ENCODE data around the gene C10orf143.

C10orf143 gene

DNA sequence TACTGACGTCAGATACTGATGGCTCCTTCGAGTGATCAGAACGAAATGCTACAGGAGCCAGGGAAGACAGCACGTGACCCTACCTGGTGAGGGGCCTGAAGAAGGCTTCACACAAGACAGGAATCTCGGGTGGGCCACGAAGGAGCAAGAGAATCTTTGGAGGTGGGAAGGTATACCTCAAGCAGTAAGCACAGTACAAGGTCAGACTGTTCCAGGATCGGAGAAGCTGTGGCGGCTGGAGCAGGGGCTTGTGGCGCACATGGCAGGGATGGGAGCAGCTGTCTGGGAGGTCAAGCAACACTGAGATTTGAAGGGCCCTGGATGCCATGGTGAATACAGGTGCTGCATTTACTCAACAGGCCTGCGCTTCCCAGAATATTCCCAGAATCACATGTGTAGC, 45.4 kb downstream of the C10orf143 start:
- Histone ChIP-seq H3K4me2 (ENCODE audit: low read length) (no peak overlapping the region), H3K9me3 (ENCODE audit: insufficient read depth, low read length) (no peaks in the 10 kb centered on the region), H3K9ac (ENCODE audit: low read length) (no peak overlapping the region), H3K36me3 (replicated peaks; ENCODE audit: low read depth, low read length) (no peaks in the 10 kb centered on the region), H3K79me2 (ENCODE audit: low read length) (no peaks in the 10 kb centered on the region), H3K4me1 (ENCODE audit: low read length) (no peaks in the 10 kb centered on the region), H3K27ac (ENCODE audit: low read length) (no peak overlapping the region), H2AFZ (ENCODE audit: low read depth, low read length) (no peak overlapping the region), H3K27me3 (ENCODE audit: low read depth, low read length) (no peaks in the 10 kb centered on the region), H4K20me1 (ENCODE audit: insufficient read depth, low read length) (no peaks in the 10 kb centered on the region), H3K4me3 (ENCODE audit: low read length) (no peak overlapping the region)
- no peak for TF ChIP-seq EZH2phosphoT487 (IDR thresholded peaks at IDR 0.05; ENCODE audit: low read depth)
- TF ChIP-seq, protein P1, sequence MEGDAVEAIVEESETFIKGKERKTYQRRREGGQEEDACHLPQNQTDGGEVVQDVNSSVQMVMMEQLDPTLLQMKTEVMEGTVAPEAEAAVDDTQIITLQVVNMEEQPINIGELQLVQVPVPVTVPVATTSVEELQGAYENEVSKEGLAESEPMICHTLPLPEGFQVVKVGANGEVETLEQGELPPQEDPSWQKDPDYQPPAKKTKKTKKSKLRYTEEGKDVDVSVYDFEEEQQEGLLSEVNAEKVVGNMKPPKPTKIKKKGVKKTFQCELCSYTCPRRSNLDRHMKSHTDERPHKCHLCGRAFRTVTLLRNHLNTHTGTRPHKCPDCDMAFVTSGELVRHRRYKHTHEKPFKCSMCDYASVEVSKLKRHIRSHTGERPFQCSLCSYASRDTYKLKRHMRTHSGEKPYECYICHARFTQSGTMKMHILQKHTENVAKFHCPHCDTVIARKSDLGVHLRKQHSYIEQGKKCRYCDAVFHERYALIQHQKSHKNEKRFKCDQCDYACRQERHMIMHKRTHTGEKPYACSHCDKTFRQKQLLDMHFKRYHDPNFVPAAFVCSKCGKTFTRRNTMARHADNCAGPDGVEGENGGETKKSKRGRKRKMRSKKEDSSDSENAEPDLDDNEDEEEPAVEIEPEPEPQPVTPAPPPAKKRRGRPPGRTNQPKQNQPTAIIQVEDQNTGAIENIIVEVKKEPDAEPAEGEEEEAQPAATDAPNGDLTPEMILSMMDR (IDR thresholded peaks at IDR 0.05; ENCODE audit: low read depth, low read length): no peak

DNA sequence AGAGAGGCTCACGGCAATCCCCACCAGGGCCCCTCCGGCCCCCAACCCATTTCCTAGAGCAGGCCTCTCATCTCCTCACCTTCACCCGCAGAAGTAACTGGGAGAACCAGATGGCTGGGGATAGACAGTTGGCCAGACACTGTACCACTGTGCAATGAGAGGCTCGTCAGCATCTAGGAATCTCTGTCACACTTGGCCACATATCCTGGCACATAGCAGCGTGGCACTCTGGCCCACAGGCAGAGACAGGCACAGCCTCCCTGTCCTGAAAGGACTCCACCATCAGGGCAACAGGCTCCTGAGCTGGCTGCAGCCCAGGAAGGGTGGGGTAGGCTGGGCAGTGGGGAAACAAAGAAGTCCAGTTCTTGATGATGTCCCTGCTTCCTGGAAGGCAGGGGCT, 45.8 kb downstream of the C10orf143 start:
- no peaks in the 10 kb centered on the region for H3K4me1 ChIP-seq (ENCODE audit: low read length)
- no peak for TF ChIP-seq EZH2phosphoT487 (IDR thresholded peaks at IDR 0.05; ENCODE audit: low read depth)
- TF ChIP-seq, protein P1 (IDR thresholded peaks at IDR 0.05; ENCODE audit: low read depth, low read length): no peak
- no peaks in the 10 kb centered on the region for H3K79me2 ChIP-seq (ENCODE audit: low read length)
- no peak overlapping the region for H3K4me2 ChIP-seq (ENCODE audit: low read length)
- H4K20me1 ChIP-seq (ENCODE audit: insufficient read depth, low read length): no peaks in the 10 kb centered on the region
- no peak overlapping the region for H2AFZ ChIP-seq (ENCODE audit: low read depth, low read length)
- H3K27me3 ChIP-seq (ENCODE audit: low read depth, low read length): no peaks in the 10 kb centered on the region
- H3K4me3 ChIP-seq (ENCODE audit: low read length): no peak overlapping the region
- no peaks in the 10 kb centered on the region for H3K9me3 ChIP-seq (ENCODE audit: insufficient read depth, low read length)
- no peaks in the 10 kb centered on the region for H3K36me3 ChIP-seq (replicated peaks; ENCODE audit: low read depth, low read length)
- no peak overlapping the region for H3K9ac ChIP-seq (ENCODE audit: low read length)
- H3K27ac ChIP-seq (ENCODE audit: low read length): no peak overlapping the region

DNA sequence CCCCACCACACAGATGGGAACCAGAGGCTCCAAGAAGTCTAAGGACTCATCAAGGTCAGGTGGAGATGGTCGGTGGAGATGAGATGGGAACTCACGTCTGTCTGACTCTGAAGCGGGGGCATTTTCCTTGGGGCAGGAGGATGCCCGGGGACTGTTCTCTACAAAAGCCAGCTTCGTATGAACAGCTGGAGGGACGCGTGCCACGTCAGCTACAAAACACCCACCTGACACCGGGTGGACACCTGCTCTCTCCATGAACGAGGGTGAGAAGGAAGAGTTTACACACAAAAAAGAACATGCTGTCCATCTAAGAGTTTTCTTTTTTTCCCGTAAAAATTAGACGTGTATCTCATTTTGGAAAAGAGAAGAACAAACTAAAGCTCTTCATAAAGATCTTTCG, 47.7 kb downstream of the C10orf143 start:
- H3K4me2 ChIP-seq (ENCODE audit: low read length): no peak overlapping the region
- no peak overlapping the region for H3K9ac ChIP-seq (ENCODE audit: low read length)
- no peak overlapping the region for H3K27ac ChIP-seq (ENCODE audit: low read length)
- no peak overlapping the region for H2AFZ ChIP-seq (ENCODE audit: low read depth, low read length)
- H3K4me1 ChIP-seq (ENCODE audit: low read length): no peaks in the 10 kb centered on the region
- no peaks in the 10 kb centered on the region for H3K27me3 ChIP-seq (ENCODE audit: low read depth, low read length)
- no peaks in the 10 kb centered on the region for H4K20me1 ChIP-seq (ENCODE audit: insufficient read depth, low read length)
- no peaks in the 10 kb centered on the region for H3K9me3 ChIP-seq (ENCODE audit: insufficient read depth, low read length)
- no peaks in the 10 kb centered on the region for H3K36me3 ChIP-seq (replicated peaks; ENCODE audit: low read depth, low read length)
- no peaks in the 10 kb centered on the region for H3K79me2 ChIP-seq (ENCODE audit: low read length)
- TF ChIP-seq EZH2phosphoT487 (IDR thresholded peaks at IDR 0.05; ENCODE audit: low read depth): no peak
- TF ChIP-seq, protein P1 (IDR thresholded peaks at IDR 0.05; ENCODE audit: low read depth, low read length): no peak
- H3K4me3 ChIP-seq (ENCODE audit: low read length): no peak overlapping the region

DNA sequence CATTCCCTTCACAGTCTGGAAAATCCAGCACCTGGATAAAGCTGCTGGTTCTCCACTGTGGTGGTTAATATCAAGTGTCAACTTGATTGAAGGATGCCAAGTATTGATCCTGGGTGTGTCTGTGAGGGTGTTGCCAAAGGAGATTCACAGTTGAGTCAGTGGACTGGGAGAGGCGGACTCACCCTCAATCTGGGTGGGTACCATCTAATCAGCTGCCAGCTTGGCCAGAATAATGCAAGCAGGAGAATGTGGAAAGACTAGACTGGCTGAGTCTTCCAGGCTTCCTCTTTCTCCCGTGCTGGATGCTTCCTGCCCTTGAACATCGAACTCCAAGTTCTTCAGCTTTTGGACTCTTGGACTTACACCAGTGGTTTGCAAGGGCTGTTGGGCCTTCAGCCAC, 48.4 kb downstream of the C10orf143 start:
- no peaks in the 10 kb centered on the region for H3K79me2 ChIP-seq (ENCODE audit: low read length)
- no peak overlapping the region for H2AFZ ChIP-seq (ENCODE audit: low read depth, low read length)
- no peaks in the 10 kb centered on the region for H3K4me1 ChIP-seq (ENCODE audit: low read length)
- no peaks in the 10 kb centered on the region for H3K27me3 ChIP-seq (ENCODE audit: low read depth, low read length)
- H3K4me3 ChIP-seq (ENCODE audit: low read length): no peak overlapping the region
- H3K4me2 ChIP-seq (ENCODE audit: low read length): no peak overlapping the region
- H3K27ac ChIP-seq (ENCODE audit: low read length): no peak overlapping the region
- TF ChIP-seq, protein P1 (IDR thresholded peaks at IDR 0.05; ENCODE audit: low read depth, low read length): no peak
- TF ChIP-seq EZH2phosphoT487 (IDR thresholded peaks at IDR 0.05; ENCODE audit: low read depth): no peak
- no peak overlapping the region for H3K9ac ChIP-seq (ENCODE audit: low read length)
- H4K20me1 ChIP-seq (ENCODE audit: insufficient read depth, low read length): no peaks in the 10 kb centered on the region
- no peaks in the 10 kb centered on the region for H3K36me3 ChIP-seq (replicated peaks; ENCODE audit: low read depth, low read length)
- no peaks in the 10 kb centered on the region for H3K9me3 ChIP-seq (ENCODE audit: insufficient read depth, low read length)
